Activated T-cell treated with anti-CD3 and anti-CD28 coated beads for 4 hours (primary cell): ENCODE results near the gene ZNF581.

ENCODE experiments used
- DNase-seq: peaks from one replicate; pipeline ENCODE4 v3.0.0-alpha.2; 2020

ZNF581 gene

GRCh38 chr19:55650602-55651230 lies 7.3 kb downstream of the ZNF581 start:
- no peak for DNase-seq

- DNase-seq, result no peak
Measured at GRCh38 chr19:55651236-55651635, 7.8 kb downstream of the ZNF581 start.

- no peak for DNase-seq
Measured at GRCh38 chr19:55652311-55653128, 9.1 kb downstream of the ZNF581 start.

- DNase-seq, result peak; percentile 98
Measured at GRCh38 chr19:55653651-55654322, 10.3 kb downstream of the ZNF581 start.

GRCh38 chr19:55654323-55654867 lies 10.9 kb downstream of the ZNF581 start:
- peak; percentile 95 for DNase-seq

- peak; percentile 95 for DNase-seq
Measured at GRCh38 chr19:55654868-55655647, 11.6 kb downstream of the ZNF581 start, which contains the start of gene U2AF2. TSS of gene U2AF2 (plus strand) at chr19:55655035. CDS start at chr19:55655105, 70 bp downstream.

- DNase-seq, result no peak
Measured at GRCh38 chr19:55655648-55656040, 12.2 kb downstream of the ZNF581 start.

- no peak for DNase-seq
Measured at GRCh38 chr19:55656552-55656951, 13.1 kb downstream of the ZNF581 start.

- DNase-seq, result no peak
Measured at GRCh38 chr19:55656988-55657747, 13.7 kb downstream of the ZNF581 start.

- no peak for DNase-seq
Measured at GRCh38 chr19:55658846-55659459, 15.5 kb downstream of the ZNF581 start.

GRCh38 chr19:55659822-55660221 lies 16.4 kb downstream of the ZNF581 start:
- DNase-seq, result no peak

- no peak for DNase-seq
Measured at GRCh38 chr19:55660404-55660803, 17.0 kb downstream of the ZNF581 start.

GRCh38 chr19:55660991-55661390 lies 17.5 kb downstream of the ZNF581 start:
- no peak for DNase-seq

- DNase-seq, result no peak
Measured at GRCh38 chr19:55661826-55662225, 18.4 kb downstream of the ZNF581 start.

GRCh38 chr19:55663846-55664536 lies 20.5 kb downstream of the ZNF581 start:
- no peak for DNase-seq

GRCh38 chr19:55666343-55667005 lies 23.0 kb downstream of the ZNF581 start:
- DNase-seq, result no peak

GRCh38 chr19:55667006-55667381 lies 23.5 kb downstream of the ZNF581 start:
- no peak for DNase-seq

GRCh38 chr19:55667511-55667910 lies 24.1 kb downstream of the ZNF581 start:
- no peak for DNase-seq

GRCh38 chr19:55667958-55668357 lies 24.5 kb downstream of the ZNF581 start:
- DNase-seq, result no peak
